ENCODE data around the gene CDK14.
"Not testable (repeated sequence)": the region's sequence is repeated elsewhere in the genome, so short reads cannot be mapped to it uniquely, and the experiment has no call there.

Gene CDK14

DNA sequence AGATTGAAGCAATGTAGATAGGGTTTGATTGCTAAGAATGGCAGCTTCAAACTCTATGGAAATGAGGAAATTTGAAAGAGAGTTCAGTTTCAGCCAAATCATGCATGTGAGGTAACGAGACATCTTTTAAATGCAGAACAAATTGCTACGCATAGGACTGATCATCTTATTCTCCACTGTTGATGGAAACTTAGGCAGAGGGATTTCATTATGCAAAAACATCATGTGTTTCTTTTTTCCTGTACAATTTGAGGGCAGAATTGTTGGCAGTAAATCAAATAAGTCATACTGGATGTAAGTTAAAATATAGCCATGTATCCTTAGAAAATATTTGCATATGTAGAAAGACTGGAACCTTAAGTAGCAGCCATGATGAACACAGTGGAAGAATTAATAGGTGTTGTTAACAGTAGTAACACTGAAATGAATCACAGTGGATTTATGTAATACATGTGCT, 327.4 kb downstream of the CDK14 start:
- no peak for DNase-seq

DNA sequence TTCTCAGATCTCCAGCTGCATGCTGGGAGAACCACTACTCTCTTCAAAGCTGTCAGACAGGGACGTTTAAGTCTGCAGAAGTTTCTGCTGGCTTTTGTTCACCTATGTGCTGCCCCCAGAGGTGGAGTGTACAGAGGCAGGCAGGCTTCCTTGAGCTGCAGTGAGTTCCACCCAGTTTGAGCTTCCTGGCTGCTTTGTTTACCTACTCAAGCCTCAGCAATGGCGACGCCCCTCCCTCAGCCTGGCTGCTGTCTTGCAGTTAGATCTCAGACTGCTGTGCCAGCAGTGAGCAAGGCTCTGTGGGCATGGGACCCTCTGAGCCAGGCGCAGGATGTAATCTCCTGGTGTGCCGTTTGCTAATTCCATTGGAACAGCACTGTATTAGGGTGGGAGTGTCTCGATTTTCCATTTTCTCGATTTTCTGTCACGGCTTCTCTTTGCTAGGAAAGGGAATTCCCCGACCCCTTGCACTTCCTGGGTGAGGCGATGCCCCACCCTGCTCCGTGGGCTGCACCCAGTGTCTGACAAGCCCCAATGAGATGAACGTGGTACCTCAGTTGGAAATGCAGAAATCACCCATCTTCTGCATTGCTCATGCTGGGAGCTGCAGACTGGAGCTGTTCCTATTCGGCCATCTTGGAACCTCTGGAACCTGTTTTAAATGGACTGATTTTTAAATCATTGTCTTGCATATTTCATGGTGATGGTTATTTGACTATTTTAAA, 332.7 kb downstream of the CDK14 start:
- DNase-seq = not testable (repeated sequence)

DNA sequence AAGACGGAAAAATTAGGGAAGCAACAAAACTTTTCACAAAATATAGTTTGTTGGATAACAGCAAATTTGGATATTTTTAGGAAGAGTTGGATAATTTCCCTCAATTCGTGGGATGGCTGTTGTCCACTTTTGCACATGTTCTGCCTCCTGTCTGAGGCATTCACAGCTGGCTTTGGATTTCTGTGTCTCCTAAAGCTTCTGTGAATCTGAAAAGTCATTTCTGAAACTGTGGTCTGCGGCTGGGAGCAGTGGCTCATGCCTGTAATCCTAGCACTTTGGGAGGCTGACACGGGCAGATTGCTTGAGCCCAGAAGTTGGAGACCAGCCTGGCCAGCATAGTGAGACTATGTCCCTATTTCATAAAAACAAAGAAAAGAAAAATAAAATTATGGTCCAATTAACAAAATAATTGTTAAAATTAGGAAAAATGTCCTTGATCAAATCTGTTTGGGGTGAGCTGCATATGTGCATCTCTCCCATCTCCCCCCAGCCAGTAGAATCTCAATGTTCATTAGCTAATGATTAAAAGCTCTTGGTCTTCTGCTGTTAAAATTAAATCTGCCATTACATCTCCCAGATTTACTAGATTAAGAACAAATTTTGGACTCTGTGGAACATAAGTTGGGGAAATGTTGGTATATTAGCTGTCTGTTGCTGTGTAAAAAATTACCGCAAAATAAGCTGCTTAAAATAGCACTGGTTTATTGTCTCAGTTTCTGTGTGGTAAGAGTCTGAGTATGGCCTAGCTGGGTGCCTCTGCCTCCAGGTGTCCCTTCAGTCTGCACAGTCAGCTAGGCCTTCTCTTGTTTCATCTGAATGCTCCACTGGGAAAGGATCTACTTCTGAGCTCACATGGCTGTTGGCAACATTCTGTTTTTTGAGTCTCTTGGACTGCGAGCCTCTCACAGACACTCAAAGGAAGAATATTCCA, 336.1 kb downstream of the CDK14 start:
- no peak for DNase-seq

DNA sequence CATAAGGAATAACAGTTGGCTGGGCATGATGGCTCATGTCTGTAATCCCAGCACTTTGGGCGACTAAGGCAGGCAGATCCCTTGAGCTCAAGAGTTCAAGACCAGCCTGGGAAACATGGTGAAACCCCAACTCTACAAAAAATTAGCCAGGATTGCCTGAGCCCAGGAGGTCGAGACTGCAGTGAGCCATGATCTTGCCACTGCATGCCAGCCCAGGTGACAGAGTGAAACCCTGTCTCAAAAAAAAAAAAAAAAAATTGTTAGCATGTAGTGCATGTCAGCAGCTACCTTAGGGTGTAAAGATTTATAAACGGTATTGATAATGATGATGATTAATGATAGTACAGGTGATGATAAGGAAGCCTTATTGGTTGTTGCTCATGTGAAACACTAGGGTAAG, 336.9 kb downstream of the CDK14 start:
- DNase-seq = no peak

DNA sequence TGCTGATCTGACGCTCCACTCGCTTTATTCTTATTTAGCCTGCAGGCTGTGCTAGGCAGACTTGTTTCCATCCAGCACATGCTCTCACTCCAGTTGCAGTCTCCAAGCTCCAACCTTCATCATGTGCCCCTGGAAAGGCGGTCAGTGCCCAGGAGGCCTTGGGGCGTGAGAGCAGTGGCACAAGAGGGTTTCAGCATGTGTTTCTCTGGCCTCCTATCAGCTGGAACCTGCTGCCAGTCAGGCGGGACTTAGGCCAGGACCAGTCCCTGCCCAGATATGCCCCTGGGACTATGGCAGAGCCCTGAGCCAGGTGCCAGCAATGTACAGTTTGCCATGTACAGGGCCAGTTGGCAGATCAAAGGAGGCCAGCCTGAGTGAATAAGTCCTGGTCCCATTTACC, 337.9 kb downstream of the CDK14 start:
- no peak for DNase-seq

DNA sequence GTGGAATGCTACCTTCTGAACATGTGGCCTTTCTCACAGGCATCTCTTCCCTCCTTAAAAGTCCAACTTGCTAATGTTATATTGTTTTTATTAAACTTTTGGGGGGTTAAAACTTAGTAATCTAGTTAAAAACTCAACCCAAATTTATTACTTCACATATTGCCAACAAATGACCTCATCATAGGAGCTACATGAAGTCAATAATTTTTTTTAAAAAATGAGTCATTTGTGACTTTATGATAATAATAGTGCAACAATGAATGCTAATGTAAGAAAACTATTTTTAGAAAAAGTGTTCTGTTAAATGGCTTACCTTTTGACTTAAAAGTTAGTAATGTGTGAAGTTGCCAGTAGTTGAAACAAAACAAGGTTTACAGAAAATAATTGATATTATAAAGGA, 342.2 kb downstream of the CDK14 start:
- no peak for DNase-seq

DNA sequence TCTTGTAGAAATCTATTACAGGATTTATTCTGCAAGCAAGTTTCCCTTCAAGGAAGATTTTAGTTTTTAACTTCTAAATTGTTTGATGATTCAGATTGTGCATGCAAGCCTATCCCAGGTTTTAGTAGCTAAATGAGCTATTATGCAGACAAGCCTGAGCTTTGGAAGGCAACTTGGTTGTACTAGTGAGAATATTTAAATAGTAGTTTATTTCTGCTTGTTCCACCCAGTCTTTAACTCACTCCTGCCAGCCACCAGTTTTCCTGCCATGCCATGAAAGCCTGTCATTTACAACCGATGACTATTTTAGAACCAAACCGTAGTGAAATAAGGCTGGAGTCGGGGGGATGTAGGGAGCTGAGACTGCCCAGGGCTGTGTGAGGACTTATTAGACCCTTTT, 343.5 kb downstream of the CDK14 start:
- no peak for DNase-seq

DNA sequence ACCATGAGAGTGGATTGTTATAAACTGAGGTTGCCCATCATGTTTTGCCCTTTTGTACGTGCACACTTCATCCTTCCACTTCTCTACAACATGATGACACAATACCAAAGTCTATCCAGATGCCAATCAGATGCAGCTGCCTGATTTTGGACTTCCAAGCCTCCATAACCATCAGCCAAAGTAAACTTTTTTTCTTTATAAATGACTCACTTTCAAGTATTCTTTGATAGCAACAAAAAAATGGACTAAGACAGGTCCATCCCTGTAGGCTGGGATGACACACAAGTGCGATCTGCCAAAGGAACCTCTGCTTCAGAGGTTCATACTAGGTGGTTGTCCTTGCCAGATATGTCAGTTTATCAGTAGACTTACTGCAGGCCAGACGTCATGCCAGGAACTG, 347.9 kb downstream of the CDK14 start:
- DNase-seq = no peak

DNA sequence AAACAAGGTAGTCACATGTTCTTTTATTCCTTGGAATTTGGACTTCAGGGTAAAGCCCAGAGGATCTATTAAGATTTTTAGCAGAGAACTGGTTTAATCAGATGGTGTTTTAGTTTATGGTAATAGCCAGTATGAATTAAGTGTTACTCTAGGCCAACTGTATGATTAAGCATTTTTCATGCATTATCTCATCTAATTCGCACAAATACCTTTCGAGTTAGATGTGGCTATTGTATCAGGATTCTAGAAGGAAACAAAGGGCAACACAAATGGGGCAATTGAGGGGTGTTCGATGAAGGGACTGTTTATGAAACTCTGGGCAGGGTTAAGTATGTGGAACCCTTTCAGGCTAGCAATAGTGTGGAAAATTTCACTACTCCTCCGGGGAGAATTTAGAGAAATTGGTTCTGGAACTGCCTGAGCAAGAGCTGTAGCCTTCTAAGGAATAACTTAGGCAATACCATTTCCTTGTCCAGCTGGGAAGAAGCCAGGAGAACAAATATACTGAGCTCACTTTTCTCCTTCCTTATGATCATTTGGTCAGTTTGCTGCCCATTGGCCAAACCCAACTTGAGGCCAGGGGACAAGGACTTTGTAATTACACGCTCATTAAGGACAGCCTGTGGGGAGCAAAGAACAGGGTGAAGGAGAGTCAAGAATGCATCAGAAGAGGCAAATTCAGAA, 349.1 kb downstream of the CDK14 start:
- no peak for DNase-seq

DNA sequence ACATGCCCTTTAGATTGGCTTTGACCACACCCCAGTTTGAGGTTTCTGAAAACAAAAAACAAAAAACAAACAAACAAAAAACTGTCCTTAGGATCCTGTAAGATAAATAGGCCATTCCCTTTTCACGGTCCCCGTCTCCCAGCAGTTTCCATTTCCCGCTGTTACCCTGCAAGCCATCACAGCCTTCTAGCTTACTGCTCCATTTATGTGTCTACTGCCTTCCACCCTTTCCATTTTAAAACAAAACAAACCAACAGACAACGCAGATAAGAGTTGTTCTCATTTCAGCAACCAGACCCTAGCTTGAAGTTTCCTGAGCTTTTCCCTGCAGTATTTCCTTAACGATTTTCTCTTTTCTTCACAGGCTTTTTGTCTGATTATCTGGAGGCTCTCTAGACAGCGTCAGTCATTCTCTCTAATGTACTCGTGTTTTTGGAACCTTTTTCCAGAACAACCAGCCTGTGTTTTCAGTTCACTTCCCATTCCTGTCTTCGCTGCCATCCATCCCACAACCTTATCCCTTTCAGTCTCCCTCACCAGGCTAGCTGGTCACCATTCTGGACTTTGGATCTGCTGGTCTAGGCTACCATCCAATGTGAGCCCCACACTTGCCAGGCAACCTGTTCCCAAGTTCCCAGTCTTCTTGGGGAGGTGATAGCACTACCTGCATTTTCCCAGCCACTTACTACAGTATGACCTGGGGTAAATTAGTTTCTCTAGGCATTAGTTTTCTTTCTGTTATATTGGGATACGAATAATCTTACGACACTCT, 350.8 kb downstream of the CDK14 start:
- DNase-seq = no peak

DNA sequence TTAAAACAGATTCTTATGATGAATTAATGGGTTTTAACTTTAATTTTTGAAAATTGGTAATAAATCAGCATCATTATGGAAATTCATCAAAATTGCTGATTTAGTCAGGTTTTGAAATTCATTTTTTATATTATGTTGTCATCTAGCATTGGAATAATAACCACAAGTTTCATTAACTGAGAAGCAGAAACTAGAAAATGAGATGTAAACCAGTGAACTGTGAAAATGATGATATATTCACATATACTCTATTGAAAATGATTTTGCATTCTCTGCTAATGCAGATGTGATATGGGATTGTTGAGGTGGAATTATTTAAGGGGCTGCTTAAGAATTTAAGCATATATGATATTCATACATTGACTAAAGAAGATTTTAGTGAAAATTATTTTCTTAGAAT, 352.0 kb downstream of the CDK14 start:
- DNase-seq = no peak

DNA sequence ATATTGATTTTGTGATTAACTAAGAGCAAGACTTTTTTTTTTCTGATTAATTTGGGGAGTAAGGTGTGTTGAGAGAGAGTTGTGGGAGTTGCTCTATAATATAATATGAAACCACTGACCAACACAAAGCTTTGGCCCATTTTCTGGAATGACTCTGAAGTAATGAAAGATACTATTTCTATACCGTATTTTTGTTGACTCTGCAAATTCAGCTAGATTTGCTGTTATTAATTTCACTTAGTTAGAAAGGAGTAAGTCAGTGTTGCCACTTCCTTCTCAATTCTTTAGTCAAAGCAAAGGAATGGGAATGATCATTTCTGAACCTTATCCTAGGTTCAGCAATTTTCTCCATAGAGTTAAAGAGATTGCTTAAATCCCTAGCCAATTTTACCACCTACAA, 355.1 kb downstream of the CDK14 start:
- no peak for DNase-seq

DNA sequence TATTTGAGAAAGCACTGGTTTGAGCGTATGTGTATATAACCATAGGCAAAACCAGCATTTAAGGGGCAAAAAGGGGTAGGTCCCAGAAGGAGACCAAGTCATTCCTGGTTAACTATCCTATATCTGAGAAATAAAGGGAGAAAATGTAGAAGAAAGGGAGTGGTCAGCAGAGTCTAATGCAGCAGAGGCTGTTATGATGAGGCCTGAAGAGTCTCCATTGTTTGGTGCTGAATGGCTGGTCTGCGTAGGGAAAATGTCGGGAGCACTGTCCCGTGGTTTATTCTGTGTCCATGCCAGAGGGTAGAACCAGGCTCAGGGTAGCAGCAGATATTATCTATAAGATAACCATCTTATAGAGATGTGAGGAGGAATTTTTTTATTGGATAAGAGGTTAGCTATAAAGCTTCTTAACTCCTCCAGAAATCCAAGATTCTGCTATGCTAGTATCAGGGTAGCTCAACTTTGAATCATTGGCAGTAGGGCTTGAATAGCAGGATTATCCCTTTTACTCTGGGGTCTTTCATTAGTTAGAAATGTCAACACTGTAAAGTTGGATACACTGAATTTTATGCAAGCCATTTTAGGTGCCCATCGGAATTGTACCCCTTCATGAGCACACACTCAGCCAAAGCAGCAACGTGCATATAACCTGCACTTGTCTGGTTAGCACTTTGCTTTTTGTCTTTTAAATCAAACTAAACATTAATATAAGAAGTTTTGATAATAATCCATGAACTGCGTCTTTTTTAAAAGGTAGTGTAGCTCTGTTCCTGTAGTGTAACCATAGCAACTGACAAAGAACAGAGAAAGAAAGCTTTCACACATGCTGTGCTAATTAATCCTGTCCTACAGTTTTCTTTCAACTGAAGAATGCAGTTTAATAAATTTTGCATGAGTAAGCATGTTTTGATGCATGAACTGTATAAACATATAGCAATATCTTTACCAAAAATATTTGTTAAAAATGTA, 356.1 kb downstream of the CDK14 start:
- DNase-seq = no peak

DNA sequence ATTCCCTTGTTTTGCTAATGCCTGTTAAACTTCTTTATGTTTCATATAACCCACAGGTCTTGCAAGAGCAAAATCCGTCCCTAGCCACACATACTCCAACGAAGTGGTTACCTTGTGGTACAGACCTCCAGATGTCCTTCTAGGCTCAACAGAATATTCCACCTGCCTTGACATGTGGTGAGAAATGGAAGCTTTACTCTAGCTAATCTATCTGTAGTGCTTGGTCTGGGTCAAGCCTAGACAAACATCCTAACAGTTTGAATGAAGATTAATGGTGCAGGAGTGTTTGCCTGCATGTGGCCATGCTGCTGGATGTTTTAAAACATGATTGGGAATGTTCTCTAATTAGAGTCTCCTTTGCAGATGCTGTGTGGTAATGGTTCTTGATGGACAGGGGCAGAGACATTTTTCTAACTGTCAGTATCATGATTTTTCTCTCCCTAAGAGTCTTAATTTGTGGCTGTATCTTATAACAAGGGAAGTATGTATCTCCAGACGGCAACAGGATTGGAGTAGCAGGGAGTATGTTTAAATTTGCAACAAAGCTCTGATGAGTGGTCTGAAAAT, 359.6 kb downstream of the CDK14 start:
- no peak for DNase-seq

DNA sequence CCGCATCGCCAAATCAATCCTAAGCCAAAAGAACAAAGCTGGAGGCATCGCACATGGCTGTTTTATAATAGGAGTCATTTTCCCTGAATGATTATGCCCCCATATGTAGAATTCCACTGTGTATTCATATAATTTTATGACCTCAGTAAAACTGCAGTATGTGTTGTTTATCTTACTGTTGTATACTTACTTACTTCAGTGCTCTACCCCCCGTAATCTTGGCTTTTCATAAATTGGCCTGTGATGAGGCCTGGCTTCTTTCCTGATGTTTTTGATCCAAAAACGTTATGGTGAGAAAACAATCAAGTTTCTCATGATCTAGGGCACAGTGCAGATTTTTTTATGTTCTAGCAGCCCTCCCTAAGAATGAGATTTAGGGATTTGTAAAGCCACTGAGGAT, 361.8 kb downstream of the CDK14 start:
- DNase-seq = no peak

DNA sequence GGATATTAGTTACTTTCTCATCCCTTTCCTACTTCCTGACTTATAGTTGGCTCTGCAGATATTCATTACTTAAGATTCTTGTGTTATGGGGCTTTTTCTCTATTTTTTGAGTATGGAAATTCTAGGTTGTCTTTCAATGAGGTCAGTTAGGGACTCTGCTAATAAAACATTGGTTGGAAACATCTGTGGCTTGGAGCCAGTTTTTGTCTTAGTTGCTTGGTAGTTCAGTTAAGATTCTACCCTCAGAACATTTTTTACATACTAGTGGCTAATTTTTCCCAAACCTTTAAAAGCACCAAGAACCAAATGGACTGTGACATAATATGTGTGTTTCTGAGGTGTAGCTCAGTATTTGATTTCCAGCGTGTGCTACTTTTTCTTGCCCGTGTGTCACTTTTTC, 362.5 kb downstream of the CDK14 start:
- no peak for DNase-seq

DNA sequence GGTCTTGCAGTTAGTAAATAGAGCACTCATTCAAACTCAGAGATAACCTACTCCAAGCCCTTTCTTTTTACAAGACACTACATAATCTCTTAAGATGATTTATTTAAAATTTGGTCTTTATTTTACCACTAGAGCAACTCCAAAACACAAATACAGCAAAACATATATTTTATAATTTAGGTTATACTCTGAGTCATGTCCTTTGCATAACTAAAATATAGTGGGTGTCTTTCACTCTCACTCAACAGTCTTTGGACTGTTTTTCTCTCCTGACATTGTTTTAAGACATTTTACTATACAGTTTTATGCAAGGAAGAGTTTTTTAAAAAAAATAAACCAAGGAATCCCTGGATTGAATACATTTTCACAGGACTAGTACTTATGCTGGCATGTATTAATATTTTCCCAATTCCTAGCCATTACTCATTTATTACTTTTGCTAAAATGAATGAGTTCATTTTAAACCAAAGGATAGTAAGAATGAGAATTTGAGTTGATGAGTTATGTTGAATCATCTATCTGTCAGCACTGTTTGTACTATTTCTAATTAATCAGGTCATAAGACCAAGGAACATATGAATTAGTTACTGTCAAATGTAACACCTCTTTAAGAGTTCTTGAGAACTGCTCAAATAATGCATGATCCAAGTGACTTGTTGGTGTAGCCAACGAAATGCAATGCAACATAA, 365.1 kb downstream of the CDK14 start:
- DNase-seq = no peak

DNA sequence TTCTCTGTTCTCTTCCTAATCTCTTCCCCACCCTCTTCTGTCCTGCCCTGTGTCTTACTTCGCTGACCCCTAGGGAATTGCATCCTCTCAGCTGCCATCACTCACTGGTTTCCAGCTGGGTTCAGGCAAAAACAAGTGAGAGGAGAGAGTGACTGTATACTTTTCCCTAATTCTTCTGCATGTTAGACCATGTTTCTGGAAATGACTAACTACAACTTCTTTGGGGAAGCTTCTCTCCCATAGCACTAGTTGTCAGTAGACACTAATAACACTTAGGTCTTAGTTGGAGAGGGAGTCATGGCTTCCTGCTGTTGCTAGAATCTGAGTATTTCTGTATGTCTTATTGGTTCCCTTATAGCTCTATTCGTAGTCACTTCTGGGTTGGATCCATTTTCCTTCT, 369.1 kb downstream of the CDK14 start:
- no peak for DNase-seq

DNA sequence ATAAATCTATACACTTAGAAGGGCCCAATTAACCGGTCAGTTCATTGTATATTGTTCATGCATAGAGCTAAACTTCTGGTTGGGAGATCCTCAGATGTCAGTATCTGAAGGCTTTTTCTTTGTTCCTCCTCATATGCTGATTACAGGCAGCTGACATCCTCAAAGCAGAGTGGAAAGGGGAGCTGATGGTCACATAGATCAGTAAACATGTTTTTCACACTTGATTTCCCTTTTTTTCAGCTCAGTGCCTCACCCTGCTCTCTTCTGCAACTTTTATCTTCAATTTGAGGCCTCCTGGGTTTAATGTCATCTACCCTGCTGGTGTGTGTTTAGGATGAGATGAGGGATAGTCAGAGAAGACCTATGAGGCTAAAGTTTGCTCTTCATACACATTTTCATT, 370.2 kb downstream of the CDK14 start:
- DNase-seq = no peak

DNA sequence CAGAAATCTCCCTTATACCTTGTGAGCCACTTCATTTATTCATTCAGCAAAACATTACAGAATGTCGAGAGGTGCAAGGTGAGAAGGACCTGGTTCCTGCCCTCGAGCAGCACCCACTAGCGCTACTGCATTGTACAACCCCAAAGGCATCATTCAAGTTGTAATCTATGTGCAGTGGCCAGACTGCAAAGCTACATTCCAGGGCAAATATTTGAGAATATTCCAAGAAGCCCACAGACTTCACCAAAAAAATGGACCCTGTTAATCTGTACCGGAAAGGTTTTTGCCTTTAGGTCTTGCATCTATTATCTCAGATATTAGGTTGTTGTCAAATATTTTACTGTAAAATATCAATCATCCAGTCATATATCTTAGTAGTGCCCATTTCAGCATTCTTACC, 372.8 kb downstream of the CDK14 start:
- no peak for DNase-seq

Measured in SW 1271 (cell line).